ENCODE data around the gene FAM50B. TPM values are rescaled to one million over a fixed set of nuclear protein-coding genes. Genes with fewer than 3 reads are reported as not detected.

Gene FAM50B
- total RNA-seq, 1 experiment from 2014 or later: 42.6 TPM

GRCh38 chr6:3882866-3883265 lies 33.7 kb downstream of the FAM50B start:
- no peak for DNase-seq (ENCODE audit: low read depth)
- in situ Hi-C loops (cut with HindIII; ENCODE audit: low pct_unique_long_range_greater_than_20kb, low sequenced_read_pairs): no loop called here

GRCh38 chr6:3884007-3884745 lies 35.0 kb downstream of the FAM50B start:
- in situ Hi-C loops (cut with HindIII; ENCODE audit: low pct_unique_long_range_greater_than_20kb, low sequenced_read_pairs): no loop called here
- DNase-seq (ENCODE audit: low read depth): peak; percentile 43

DNA sequence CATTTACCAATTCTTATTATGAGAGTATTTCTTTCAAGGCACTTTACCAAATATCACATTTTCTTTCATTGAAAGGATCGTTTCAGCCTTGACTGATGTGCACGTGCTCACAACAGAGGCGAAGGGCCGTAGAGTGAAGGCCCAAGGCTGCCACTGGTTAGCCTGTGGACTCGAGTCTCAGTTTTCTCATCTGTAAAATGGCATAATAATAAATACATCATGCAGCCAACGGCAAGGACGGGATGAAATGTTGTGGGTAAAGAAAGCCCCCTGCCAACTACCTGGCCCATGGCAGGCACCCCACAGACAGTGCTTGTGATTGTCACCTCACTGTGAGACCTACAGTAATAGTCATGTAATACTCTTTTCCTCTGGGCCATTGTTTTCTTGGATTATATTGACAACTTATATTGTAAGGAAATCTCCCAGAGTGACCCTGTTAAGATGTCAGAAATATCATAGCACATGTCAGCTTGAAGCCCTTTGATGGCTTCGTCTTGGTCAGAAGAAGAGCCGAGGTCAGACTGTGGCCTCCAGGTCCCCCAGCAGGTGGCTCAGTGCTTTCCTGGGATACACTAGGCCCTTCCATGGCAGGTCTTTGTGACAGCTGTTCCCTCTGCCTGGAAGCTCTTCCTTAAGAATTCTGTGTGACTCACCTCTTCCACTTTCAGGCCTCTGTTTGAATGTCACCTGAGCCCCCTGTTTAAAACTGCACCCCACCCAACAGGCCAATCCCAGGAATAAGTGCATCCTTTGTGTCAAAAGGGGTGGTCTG lies 36.3 kb downstream of the FAM50B start:
- DNase-seq (ENCODE audit: low read depth): peak; percentile 14
- in situ Hi-C loops (cut with HindIII; ENCODE audit: low pct_unique_long_range_greater_than_20kb, low sequenced_read_pairs): no loop called here

DNA sequence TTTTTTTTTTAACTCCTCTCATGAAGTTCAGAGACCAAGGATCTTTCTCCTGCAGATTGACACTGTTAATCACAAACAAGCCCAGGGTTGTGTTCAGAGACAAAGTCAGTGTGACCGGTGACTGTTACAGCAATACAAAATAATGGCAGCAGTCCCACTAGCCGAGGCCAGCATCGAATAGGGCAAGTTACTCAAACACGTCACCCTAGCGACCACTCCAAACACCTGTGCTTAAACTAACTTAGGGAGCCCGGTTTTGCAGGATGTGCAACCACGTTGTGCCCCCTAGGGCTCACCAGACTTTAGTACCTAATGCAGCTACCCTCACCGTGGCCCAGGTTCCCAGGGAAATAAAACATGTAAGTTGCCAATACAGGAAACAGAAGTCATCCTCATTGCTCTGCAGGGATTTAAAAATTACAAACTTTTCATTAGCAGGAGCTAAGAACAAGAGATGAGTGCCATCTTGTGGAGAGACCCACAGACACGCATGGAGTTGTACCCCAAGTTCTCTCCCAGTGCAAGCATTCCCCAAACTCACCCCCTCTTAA lies 38.1 kb downstream of the FAM50B start:
- DNase-seq (ENCODE audit: low read depth): peak; percentile 11
- in situ Hi-C loops (cut with HindIII; ENCODE audit: low pct_unique_long_range_greater_than_20kb, low sequenced_read_pairs): no loop called here

DNA sequence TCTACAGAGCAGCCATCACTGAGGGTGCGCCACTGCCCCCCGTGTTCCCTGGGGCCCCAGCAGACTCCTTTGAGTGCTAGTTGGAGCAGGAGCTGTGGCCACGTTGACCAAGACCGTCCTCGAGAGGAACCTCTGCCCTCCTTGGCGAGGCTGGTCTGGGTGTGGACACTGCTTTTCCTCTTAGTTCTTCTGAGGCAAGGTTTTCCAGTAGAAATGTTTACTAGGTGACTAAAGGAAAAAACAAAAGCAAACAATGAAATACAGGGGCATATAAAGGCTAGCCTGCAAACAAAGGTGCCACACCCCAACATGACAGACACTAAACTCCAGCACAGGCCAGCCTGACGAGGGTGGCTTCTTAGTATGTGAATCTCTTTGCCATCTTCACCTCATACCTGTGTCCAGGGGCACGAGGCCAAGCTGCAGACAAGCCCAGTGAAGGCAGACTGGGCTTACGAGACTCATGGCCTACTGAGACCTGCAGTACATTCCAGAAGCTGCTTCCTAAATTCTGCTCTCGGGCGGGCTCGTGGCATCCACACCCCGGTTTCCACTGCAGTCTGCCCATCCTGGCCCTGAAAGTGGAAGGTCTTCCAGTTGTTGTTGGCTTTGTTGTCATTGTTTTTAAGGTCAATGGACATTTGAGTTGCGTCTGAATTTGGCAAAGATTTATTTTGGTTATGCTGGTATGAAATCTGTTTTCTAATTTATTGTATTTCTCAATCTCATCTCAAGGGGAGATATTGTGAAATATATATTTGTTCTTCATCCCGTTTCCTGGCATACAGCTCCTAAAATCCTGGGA lies 39.2 kb downstream of the FAM50B start:
- no peak for DNase-seq (ENCODE audit: low read depth)
- in situ Hi-C loops (cut with HindIII; ENCODE audit: low pct_unique_long_range_greater_than_20kb, low sequenced_read_pairs): no loop called here

- in situ Hi-C loops (cut with HindIII; ENCODE audit: low pct_unique_long_range_greater_than_20kb, low sequenced_read_pairs): no loop called here
- no peak for DNase-seq (ENCODE audit: low read depth)
Observed at GRCh38 chr6:3890047-3890446, 40.9 kb downstream of the FAM50B start.

GRCh38 chr6:3891883-3892282 lies 42.7 kb downstream of the FAM50B start:
- DNase-seq (ENCODE audit: low read depth): no peak
- in situ Hi-C loops (cut with HindIII; ENCODE audit: low pct_unique_long_range_greater_than_20kb, low sequenced_read_pairs): no loop called here

- in situ Hi-C loops (cut with HindIII; ENCODE audit: low pct_unique_long_range_greater_than_20kb, low sequenced_read_pairs): no loop called here
- DNase-seq (ENCODE audit: low read depth): no peak
Observed at GRCh38 chr6:3892603-3893002, 43.4 kb downstream of the FAM50B start.

GRCh38 chr6:3893487-3893886 lies 44.3 kb downstream of the FAM50B start:
- no peak for DNase-seq (ENCODE audit: low read depth)
- in situ Hi-C loops (cut with HindIII; ENCODE audit: low pct_unique_long_range_greater_than_20kb, low sequenced_read_pairs): no loop called here

DNA sequence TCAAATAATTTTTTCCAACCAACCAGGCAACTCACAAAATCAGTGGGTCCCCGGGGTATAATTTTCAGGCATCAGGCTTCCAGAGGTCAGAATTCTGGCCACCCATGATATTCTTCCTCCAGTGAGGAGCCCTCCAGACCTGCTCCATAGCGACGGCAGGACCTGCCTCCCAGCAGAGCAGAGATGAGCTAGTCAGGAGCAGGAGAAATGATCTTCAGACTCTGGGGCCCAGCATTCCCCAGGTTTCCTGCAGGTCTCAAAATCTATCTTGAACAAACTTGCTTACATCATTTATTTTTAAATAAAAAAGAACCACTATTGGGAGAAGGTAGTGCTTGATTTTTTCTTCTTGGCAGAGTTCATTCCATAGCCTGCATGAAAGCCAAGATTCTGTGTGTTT lies 44.7 kb downstream of the FAM50B start:
- DNase-seq (ENCODE audit: low read depth): no peak
- in situ Hi-C loops (cut with HindIII; ENCODE audit: low pct_unique_long_range_greater_than_20kb, low sequenced_read_pairs): no loop called here

DNA sequence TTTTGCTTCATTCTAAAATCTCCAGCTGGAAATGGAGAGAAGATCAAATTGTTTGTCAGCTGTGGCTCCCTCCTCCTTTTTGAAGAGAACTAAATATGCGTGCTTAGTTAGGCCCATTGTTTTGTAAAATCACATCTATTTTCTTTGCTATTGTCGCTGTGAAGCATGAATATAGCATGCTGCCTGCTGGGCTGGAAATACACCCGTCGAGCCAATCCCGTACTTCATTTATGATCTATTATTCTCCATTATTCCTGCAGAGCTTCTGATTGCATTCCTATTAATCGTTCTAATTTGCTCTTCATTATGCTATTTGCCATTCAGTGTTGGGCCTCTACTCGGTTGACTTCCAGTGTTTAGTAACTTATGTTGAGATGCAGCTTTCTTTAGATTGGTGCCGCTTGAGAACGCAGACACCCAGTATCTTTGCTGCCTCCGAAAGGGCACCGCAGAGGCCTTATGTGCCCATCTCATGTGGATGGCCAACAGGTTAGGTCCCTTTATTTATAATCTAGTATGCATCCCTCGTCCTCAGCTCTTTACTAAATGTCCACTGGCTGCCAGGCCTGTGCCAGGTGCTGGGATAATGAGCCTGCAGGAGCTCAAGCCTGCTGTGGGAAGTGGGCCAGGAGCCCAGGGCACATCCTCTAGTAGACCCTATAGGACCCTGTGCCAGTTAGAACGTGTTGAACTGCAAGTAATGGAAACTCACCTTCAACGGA lies 45.6 kb downstream of the FAM50B start:
- DNase-seq (ENCODE audit: low read depth): no peak
- in situ Hi-C loops (cut with HindIII; ENCODE audit: low pct_unique_long_range_greater_than_20kb, low sequenced_read_pairs): no loop called here

GRCh38 chr6:3895312-3895653 lies 46.1 kb downstream of the FAM50B start:
- in situ Hi-C loops (cut with HindIII; ENCODE audit: low pct_unique_long_range_greater_than_20kb, low sequenced_read_pairs): no loop called here

DNA sequence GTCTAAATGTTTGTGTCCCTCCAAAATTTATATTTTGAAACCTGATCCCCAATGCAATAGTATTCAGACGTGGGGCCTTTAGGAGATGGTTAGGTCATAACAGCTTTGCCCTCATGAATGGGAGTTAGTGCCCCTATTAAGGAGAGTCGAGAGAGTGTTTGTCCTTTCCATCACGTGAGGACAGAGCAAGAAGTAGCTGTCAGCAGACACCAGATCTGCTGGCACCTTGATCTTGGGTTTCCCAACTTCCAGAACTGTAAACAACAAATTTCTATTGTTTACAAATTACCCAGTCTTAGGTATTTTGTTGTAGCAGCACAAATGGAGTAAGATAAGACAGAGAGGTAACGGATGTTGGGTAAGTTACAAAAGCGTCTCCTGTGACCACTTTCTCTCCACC lies 46.6 kb downstream of the FAM50B start:
- no peak for DNase-seq (ENCODE audit: low read depth)
- in situ Hi-C loops (cut with HindIII; ENCODE audit: low pct_unique_long_range_greater_than_20kb, low sequenced_read_pairs): no loop called here

More at GRCh38 chr6:3895312-3895653, 46.1 kb downstream of the FAM50B start:
- no peak for DNase-seq (ENCODE audit: low read depth)

GRCh38 chr6:3898265-3898994 lies 49.3 kb downstream of the FAM50B start:
- DNase-seq (ENCODE audit: low read depth): no peak
- in situ Hi-C loops (cut with HindIII; ENCODE audit: low pct_unique_long_range_greater_than_20kb, low sequenced_read_pairs): no loop called here

GRCh38 chr6:3899061-3899460 lies 49.9 kb downstream of the FAM50B start:
- no peak for DNase-seq (ENCODE audit: low read depth)
- in situ Hi-C loops (cut with HindIII; ENCODE audit: low pct_unique_long_range_greater_than_20kb, low sequenced_read_pairs): no loop called here

- DNase-seq (ENCODE audit: low read depth): peak; percentile 55
- in situ Hi-C loops (cut with HindIII; ENCODE audit: low pct_unique_long_range_greater_than_20kb, low sequenced_read_pairs): no loop called here
Observed at GRCh38 chr6:3899970-3900439, 50.8 kb downstream of the FAM50B start.
